ENCODE results near the gene PRKCE. TPM values are rescaled to one million over a fixed set of nuclear protein-coding genes. Genes with fewer than 3 reads are reported as not detected.

PRKCE gene
- polyA plus RNA-seq, 1 experiment = 16.7 TPM

- DNase-seq (ENCODE audit: low read depth, low spot score) = no peak
- TF ChIP-seq CTCF (IDR thresholded peaks at IDR 0.05; ENCODE audit: low read depth, low read length) = no peak
- Histone ChIP-seq H3K4me3 (ENCODE audit: low read depth, low read length) (no peak overlapping the region), H3K9me3 (ENCODE audit: control insufficient read depth, insufficient read depth, low read length) (no peaks in the 10 kb centered on the region), H3K27me3 (ENCODE audit: control insufficient read depth, insufficient read depth, low read length) (no peaks in the 10 kb centered on the region), H3K27ac (ENCODE audit: low read depth, low read length) (no peak overlapping the region)
- CTCF ChIA-PET = no interaction called here
- POLR2A ChIA-PET = no interaction called here
These were observed 415.1 kb downstream of the PRKCE start for GRCh38 chr2:46066601-46067000.

GRCh38 chr2:46067062-46067461 lies 415.6 kb downstream of the PRKCE start:
- peak overlapping the region; percentile 94 for H3K27ac ChIP-seq (ENCODE audit: low read depth, low read length)
- TF ChIP-seq CTCF (IDR thresholded peaks at IDR 0.05; ENCODE audit: low read depth, low read length) = no peak
- H3K4me3 ChIP-seq (ENCODE audit: low read depth, low read length) = no peak overlapping the region
- POLR2A ChIA-PET = interaction anchor here (0.8 to 1.5 kb wide), 2 partner anchors 65 to 230 kb away, joined by 3 to 8 read pairs; partner anchors contain the start of gene EPAS1
- DNase-seq (ENCODE audit: low read depth, low spot score) = no peak
- no peaks in the 10 kb centered on the region for H3K9me3 ChIP-seq (ENCODE audit: control insufficient read depth, insufficient read depth, low read length)
- H3K27me3 ChIP-seq (ENCODE audit: control insufficient read depth, insufficient read depth, low read length) = no peaks in the 10 kb centered on the region
- CTCF ChIA-PET = no interaction called here

GRCh38 chr2:46067501-46068305 lies 416.2 kb downstream of the PRKCE start:
- peak overlapping the region; percentile 5 for H3K4me3 ChIP-seq (ENCODE audit: low read depth, low read length)
- no peaks in the 10 kb centered on the region for H3K9me3 ChIP-seq (ENCODE audit: control insufficient read depth, insufficient read depth, low read length)
- H3K27ac ChIP-seq (ENCODE audit: low read depth, low read length) = peak overlapping the region; percentile 94
- peak; percentile 93 for DNase-seq (ENCODE audit: low read depth, low spot score)
- CTCF ChIA-PET = no interaction called here
- POLR2A ChIA-PET = interaction anchor here (0.6 to 1.5 kb wide), 5 partner anchors 15 to 229 kb away, joined by 3 to 8 read pairs (median 3); partner anchors contain the start of gene EPAS1
- no peaks in the 10 kb centered on the region for H3K27me3 ChIP-seq (ENCODE audit: control insufficient read depth, insufficient read depth, low read length)
- no peak for TF ChIP-seq CTCF (IDR thresholded peaks at IDR 0.05; ENCODE audit: low read depth, low read length)

GRCh38 chr2:46068636-46069035 lies 417.2 kb downstream of the PRKCE start:
- Histone ChIP-seq H3K4me3 (ENCODE audit: low read depth, low read length) (no peak overlapping the region), H3K9me3 (ENCODE audit: control insufficient read depth, insufficient read depth, low read length) (no peaks in the 10 kb centered on the region), H3K27me3 (ENCODE audit: control insufficient read depth, insufficient read depth, low read length) (no peaks in the 10 kb centered on the region), H3K27ac (ENCODE audit: low read depth, low read length) (peak overlapping the region; percentile 43)
- no peak for TF ChIP-seq CTCF (IDR thresholded peaks at IDR 0.05; ENCODE audit: low read depth, low read length)
- ChIA-PET POLR2A (interaction anchor here (0.6 to 1.5 kb wide), 4 partner anchors 14 to 228 kb away, joined by 3 to 8 read pairs (median 4); partner anchors contain the start of gene EPAS1), CTCF (no interaction called here)
- DNase-seq (ENCODE audit: low read depth, low spot score) = no peak

GRCh38 chr2:46071074-46071473 lies 419.6 kb downstream of the PRKCE start:
- no peak for TF ChIP-seq CTCF (IDR thresholded peaks at IDR 0.05; ENCODE audit: low read depth, low read length)
- Histone ChIP-seq H3K27me3 (ENCODE audit: control insufficient read depth, insufficient read depth, low read length) (no peaks in the 10 kb centered on the region), H3K9me3 (ENCODE audit: control insufficient read depth, insufficient read depth, low read length) (no peaks in the 10 kb centered on the region; the same call in 1 of the 2 replicates), H3K4me3 (ENCODE audit: low read depth, low read length) (no peak overlapping the region), H3K27ac (ENCODE audit: low read depth, low read length) (no peak overlapping the region)
- DNase-seq (ENCODE audit: low read depth, low spot score) = no peak
- ChIA-PET CTCF (interaction anchor here (1.3 to 1.4 kb wide), 2 partner anchors 8 to 26 kb away, joined by 4 to 7 read pairs; no protein-coding TSS in a partner anchor), POLR2A (interaction anchor here (0.5 to 1.2 kb wide), 2 partner anchors 162 to 226 kb away, joined by 3 to 5 read pairs; partner anchors contain the start of gene EPAS1)
